K562 (cell line): ENCODE measurements around the gene PNPLA2. TPM values are rescaled to one million over a fixed set of nuclear protein-coding genes. Genes with fewer than 3 reads are reported as not detected.
A peak's percentile ranks its signal among the peaks of the same experiment; 100 is the strongest.

ENCODE experiments used
- ARID2 ChIP-seq: fragments of 450-650 bp; IDR thresholded peaks from 2 replicates; pipeline ENCODE4 v1.6.1; 2017; ENCODE audit warnings: antibody characterized with exemption, mild to moderate bottlenecking
- CBFA2T2 ChIP-seq: fragments of 450-650 bp; conservative IDR thresholded peaks from 2 replicates; pipeline ENCODE4 v1.6.1; 2017; ENCODE audit warnings: mild to moderate bottlenecking
- CHD1 ChIP-seq: fragments of 200-600 bp; sonication (generic); IDR thresholded peaks from one replicate; pipeline ENCODE4 v1.6.1; 2012; ENCODE audit warnings: mild to moderate bottlenecking, moderate library complexity, low read length, inconsistent platforms
- CREBBP ChIP-seq: IDR thresholded peaks from one replicate; pipeline ENCODE4 v1.6.1; 2012; ENCODE audit warnings: low read depth, mild to moderate bottlenecking, control low read depth, inconsistent platforms, low read length
- FUS ChIP-seq: fragments of 200-400 bp; formaldehyde crosslinking; optimal IDR thresholded peaks from 2 replicates; pipeline ENCODE3; 2017; ENCODE audit warnings: low read depth, low read length
- HEY1 ChIP-seq: fragments of 250-450 bp; sonication (Bioruptor Pico); IDR thresholded peaks from 2 replicates; pipeline ENCODE4 v1.5.0; 2020; ENCODE audit warnings: mild to moderate bottlenecking, moderate library complexity, borderline replicate concordance
- JUNB ChIP-seq: fragments of 450-650 bp; formaldehyde crosslinking; conservative IDR thresholded peaks from 2 replicates; pipeline ENCODE4 v1.4.0; 2020; ENCODE audit warnings: mild to moderate bottlenecking
- NR4A1 ChIP-seq, 2 experiments: fragments of 250-450 bp in 1 of 2; fragments of 450-650 bp in 1 of 2; sonication (Bioruptor Pico) in 1 of 2; IDR thresholded peaks; 2 replicates each; pipeline versions ENCODE4 v1.4.0 to v1.6.1; 2016 to 2020; ENCODE audit warnings: mild to moderate bottlenecking in 2 of 2, missing compliant biosample characterization in 1 of 2, missing genetic modification characterization in 1 of 2, moderate library complexity in 1 of 2
- SAFB2 ChIP-seq: fragments of 200-400 bp; formaldehyde crosslinking; IDR thresholded peaks from 2 replicates; pipeline ENCODE4 v1.6.1; 2018; ENCODE audit warnings: borderline replicate concordance, low read length, low read depth, moderate library complexity; ENCODE audit not compliant: severe bottlenecking
- SMAD4 ChIP-seq: fragments of 250-450 bp; sonication (Bioruptor Pico); conservative IDR thresholded peaks from 2 replicates; pipeline ENCODE4 v1.8.0; 2021; ENCODE audit warnings: inconsistent platforms, mild to moderate bottlenecking, moderate library complexity
- SREBF2 ChIP-seq: sonication (generic); formaldehyde crosslinking; IDR thresholded peaks from 2 replicates; pipeline ENCODE4 v1.4.0; 2020; ENCODE audit warnings: mild to moderate bottlenecking, missing genetic modification reagents
- ZEB2 ChIP-seq: fragments of 450-650 bp; IDR thresholded peaks from 2 replicates; pipeline ENCODE4 v1.6.1; 2016
- ZFP30 ChIP-seq: fragments of 250-450 bp; sonication (Bioruptor Pico); IDR thresholded peaks from 2 replicates; pipeline ENCODE4 v1.8.0; 2022; ENCODE audit warnings: moderate library complexity, mild to moderate bottlenecking, inconsistent platforms, borderline replicate concordance
- ZNF184 ChIP-seq: sonication (generic); formaldehyde crosslinking; IDR thresholded peaks from 2 replicates; pipeline ENCODE4 v1.5.0; 2020; ENCODE audit warnings: missing genetic modification reagents
- ZNF584 ChIP-seq: fragments of 200-800 bp; sonication (Bioruptor generic); IDR thresholded peaks from 2 replicates; pipeline ENCODE4 v1.6.1; 2016; ENCODE audit warnings: low read depth, mild to moderate bottlenecking, missing genetic modification characterization, missing compliant biosample characterization
- ZNF644 ChIP-seq: fragments of 200-800 bp; sonication (Bioruptor generic); IDR thresholded peaks from 2 replicates; pipeline ENCODE4 v1.6.1; 2016; ENCODE audit warnings: low read depth, missing genetic modification characterization, missing compliant biosample characterization
- ZSCAN29 ChIP-seq: fragments of 450-650 bp; IDR thresholded peaks from 2 replicates; pipeline ENCODE4 v1.6.1; 2017
- polyA plus RNA-seq, 8 experiments: library from polyadenylated mRNA; depleted of rRNA in 4 of 8; stranded (reverse) in 5 of 8; unstranded in 3 of 8; fragments of >200 nt; fragmentation: Nextera tagmentation in 2 of 8; fragmentation: Illumina TruSeq in 1 of 8; extraction: Ambion mirVana in 2 of 8; extraction: Trizol in 1 of 8; gene quantifications; 2 replicates each; pipeline versions ENCODE4 v1.2.1 to v1.2.3, GENCODE V29; 2011 to 2014; ENCODE audit warnings: inconsistent platforms in 1 of 8, missing spikeins in 1 of 8
- total RNA-seq, 7 experiments: library from RNA; depleted of rRNA in 6 of 7; stranded (reverse); fragments of >200 nt in 6 of 7; fragmentation: Illumina TruSeq in 2 of 7; extraction: Trizol in 2 of 7; gene quantifications; 2 replicates each; pipeline versions ENCODE4 v1.2.1 to v1.2.3, GENCODE V29; 2011 to 2021; ENCODE audit warnings: low replicate concordance in 1 of 7
- TF ChIP-seq, protein P1 (sequence below): fragments of 250-450 bp; sonication (Bioruptor Pico); IDR thresholded peaks from 2 replicates; pipeline ENCODE4 v1.8.0; 2021; ENCODE audit warnings: mild to moderate bottlenecking, moderate library complexity
- TF ChIP-seq, protein P2 (sequence below): sonication (generic); formaldehyde crosslinking; IDR thresholded peaks from 2 replicates; pipeline ENCODE4 v1.8.1; 2023; ENCODE audit warnings: mild to moderate bottlenecking, missing genetic modification reagents
- TF ChIP-seq, protein P3 (sequence below): fragments of 450-650 bp; formaldehyde crosslinking; IDR thresholded peaks from 2 replicates; pipeline ENCODE4 v1.4.0; 2022; ENCODE audit warnings: mild to moderate bottlenecking, moderate library complexity
- TF ChIP-seq, protein P4 (sequence below): sonication (generic); IDR thresholded peaks from 2 replicates; pipeline ENCODE4 v1.6.1; 2016
- TF ChIP-seq, protein P5 (sequence below): fragments of 250-450 bp; sonication (Bioruptor Pico); IDR thresholded peaks from 2 replicates; pipeline ENCODE4 v1.8.0; 2022; ENCODE audit warnings: moderate library complexity, mild to moderate bottlenecking, inconsistent platforms

Gene PNPLA2
- total and polyA plus RNA-seq, 9 of the 15 experiments (the other 6 are each of a cell fraction or from before 2014, with no cell fraction given) = 0.39 to 87.1 (median 8.4) TPM

DNA sequence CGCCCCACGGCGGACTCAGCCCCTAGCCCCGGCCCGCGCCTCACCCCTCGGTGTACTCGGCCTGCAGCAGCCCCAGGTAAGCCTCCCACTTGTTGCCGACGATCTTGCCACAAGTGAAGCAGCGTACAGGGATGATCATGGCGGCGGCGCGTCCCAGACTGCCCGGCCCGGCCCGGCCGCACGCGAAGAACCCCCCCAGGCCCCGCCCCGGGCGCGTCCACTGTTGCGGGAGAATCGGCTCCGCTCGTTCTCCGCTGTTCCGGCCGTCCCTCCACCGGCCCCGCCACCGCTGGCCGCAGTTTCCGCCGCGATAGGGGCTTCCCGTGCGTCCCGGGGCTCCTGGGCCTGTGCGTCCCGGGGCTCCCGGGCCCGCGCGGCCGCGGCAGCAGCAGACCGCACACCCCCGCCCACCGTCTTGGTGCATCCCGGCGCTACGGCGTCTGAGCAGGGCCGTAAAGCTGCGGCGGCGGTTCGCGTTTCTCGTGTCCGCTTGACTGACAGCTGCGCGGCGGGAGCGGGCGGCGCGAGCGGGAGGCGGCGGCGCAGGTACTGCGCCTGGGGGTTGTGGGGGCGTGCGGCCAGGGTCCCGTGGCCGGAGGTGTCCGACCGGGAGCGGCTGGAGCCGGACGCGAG is 23.8 kb downstream of the PNPLA2 start, which contains the start of the genes POLR2L and TSPAN4 (continued):
- TF ChIP-seq, protein P1, sequence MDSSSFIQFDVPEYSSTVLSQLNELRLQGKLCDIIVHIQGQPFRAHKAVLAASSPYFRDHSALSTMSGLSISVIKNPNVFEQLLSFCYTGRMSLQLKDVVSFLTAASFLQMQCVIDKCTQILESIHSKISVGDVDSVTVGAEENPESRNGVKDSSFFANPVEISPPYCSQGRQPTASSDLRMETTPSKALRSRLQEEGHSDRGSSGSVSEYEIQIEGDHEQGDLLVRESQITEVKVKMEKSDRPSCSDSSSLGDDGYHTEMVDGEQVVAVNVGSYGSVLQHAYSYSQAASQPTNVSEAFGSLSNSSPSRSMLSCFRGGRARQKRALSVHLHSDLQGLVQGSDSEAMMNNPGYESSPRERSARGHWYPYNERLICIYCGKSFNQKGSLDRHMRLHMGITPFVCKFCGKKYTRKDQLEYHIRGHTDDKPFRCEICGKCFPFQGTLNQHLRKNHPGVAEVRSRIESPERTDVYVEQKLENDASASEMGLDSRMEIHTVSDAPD = no peak
- no peak for TF ChIP-seq ZEB2
- TF ChIP-seq, protein P2, sequence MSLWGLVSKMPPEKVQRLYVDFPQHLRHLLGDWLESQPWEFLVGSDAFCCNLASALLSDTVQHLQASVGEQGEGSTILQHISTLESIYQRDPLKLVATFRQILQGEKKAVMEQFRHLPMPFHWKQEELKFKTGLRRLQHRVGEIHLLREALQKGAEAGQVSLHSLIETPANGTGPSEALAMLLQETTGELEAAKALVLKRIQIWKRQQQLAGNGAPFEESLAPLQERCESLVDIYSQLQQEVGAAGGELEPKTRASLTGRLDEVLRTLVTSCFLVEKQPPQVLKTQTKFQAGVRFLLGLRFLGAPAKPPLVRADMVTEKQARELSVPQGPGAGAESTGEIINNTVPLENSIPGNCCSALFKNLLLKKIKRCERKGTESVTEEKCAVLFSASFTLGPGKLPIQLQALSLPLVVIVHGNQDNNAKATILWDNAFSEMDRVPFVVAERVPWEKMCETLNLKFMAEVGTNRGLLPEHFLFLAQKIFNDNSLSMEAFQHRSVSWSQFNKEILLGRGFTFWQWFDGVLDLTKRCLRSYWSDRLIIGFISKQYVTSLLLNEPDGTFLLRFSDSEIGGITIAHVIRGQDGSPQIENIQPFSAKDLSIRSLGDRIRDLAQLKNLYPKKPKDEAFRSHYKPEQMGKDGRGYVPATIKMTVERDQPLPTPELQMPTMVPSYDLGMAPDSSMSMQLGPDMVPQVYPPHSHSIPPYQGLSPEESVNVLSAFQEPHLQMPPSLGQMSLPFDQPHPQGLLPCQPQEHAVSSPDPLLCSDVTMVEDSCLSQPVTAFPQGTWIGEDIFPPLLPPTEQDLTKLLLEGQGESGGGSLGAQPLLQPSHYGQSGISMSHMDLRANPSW = 0 out of 2 replicates have a peak, but pooled peaks have one; percentile 44
- no peak for TF ChIP-seq HEY1 (CRISPR knock-in tag)
- TF ChIP-seq SREBF2 (CRISPR knock-in tag) = no peak
- TF ChIP-seq JUNB = no peak
- TF ChIP-seq ZSCAN29 = no peak
- TF ChIP-seq ZNF584 (CRISPR knock-in tag) = no peak
- TF ChIP-seq FUS = peak; percentile 65
- TF ChIP-seq CBFA2T2 = no peak
- no peak for TF ChIP-seq ZNF644 (tag)
- no peak for TF ChIP-seq ZNF184
- TF ChIP-seq ZFP30 (CRISPR knock-in tag) = no peak
- TF ChIP-seq, protein P3, sequence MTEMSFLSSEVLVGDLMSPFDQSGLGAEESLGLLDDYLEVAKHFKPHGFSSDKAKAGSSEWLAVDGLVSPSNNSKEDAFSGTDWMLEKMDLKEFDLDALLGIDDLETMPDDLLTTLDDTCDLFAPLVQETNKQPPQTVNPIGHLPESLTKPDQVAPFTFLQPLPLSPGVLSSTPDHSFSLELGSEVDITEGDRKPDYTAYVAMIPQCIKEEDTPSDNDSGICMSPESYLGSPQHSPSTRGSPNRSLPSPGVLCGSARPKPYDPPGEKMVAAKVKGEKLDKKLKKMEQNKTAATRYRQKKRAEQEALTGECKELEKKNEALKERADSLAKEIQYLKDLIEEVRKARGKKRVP (CRISPR knock-in tag) = 0 out of 2 replicates have a peak, but pooled peaks have one; percentile 14
- TF ChIP-seq, protein P4, sequence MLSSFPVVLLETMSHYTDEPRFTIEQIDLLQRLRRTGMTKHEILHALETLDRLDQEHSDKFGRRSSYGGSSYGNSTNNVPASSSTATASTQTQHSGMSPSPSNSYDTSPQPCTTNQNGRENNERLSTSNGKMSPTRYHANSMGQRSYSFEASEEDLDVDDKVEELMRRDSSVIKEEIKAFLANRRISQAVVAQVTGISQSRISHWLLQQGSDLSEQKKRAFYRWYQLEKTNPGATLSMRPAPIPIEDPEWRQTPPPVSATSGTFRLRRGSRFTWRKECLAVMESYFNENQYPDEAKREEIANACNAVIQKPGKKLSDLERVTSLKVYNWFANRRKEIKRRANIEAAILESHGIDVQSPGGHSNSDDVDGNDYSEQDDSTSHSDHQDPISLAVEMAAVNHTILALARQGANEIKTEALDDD = no peak
- no peak for TF ChIP-seq CREBBP
- no peak for TF ChIP-seq SAFB2
- peak; percentile 73 for TF ChIP-seq SMAD4
- TF ChIP-seq ARID2 = no peak
- no peak for TF ChIP-seq CHD1
- TF ChIP-seq, protein P5, sequence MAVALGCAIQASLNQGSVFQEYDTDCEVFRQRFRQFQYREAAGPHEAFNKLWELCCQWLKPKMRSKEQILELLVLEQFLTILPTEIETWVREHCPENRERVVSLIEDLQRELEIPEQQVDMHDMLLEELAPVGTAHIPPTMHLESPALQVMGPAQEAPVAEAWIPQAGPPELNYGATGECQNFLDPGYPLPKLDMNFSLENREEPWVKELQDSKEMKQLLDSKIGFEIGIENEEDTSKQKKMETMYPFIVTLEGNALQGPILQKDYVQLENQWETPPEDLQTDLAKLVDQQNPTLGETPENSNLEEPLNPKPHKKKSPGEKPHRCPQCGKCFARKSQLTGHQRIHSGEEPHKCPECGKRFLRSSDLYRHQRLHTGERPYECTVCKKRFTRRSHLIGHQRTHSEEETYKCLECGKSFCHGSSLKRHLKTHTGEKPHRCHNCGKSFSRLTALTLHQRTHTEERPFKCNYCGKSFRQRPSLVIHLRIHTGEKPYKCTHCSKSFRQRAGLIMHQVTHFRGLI = no peak
- no peak for TF ChIP-seq NR4A1 (CRISPR knock-in tag; IDR thresholded peaks at IDR 0.05)
- TF ChIP-seq NR4A1 (tag; IDR thresholded peaks at IDR 0.05) = peak; percentile 58; the same call in 1 of the 2 replicates
